Loucy (cell line): ENCODE results near the gene SEMA3F.

Source experiments
- H2AFZ ChIP-seq: fragments of 200-600 bp; sonication (generic); 2 replicates; pipeline ENCODE4 v1.6.0; 2016; ENCODE audit warnings: antibody characterized with exemption, mild to moderate bottlenecking, low read length, moderate library complexity
- H3F3A ChIP-seq: fragments of 200-600 bp; 2 replicates; pipeline ENCODE4 v1.6.0; 2016; ENCODE audit warnings: antibody characterized with exemption, low read depth, mild to moderate bottlenecking
- H3K27me3 ChIP-seq: fragments of 200-600 bp; sonication (generic); 2 replicates; pipeline ENCODE4 v1.6.1; 2014; ENCODE audit warnings: low read length, mild to moderate bottlenecking; ENCODE audit not compliant: insufficient read depth, poor library complexity, severe bottlenecking
- H3K36me3 ChIP-seq: fragments of 200-600 bp; sonication (generic); 2 replicates; pipeline ENCODE4 v1.6.1; 2016; ENCODE audit warnings: low read length; ENCODE audit not compliant: insufficient read depth
- H3K4me1 ChIP-seq: fragments of 200-600 bp; sonication (generic); 2 replicates; pipeline ENCODE4 v1.5.1; 2014; ENCODE audit warnings: low read length, mild to moderate bottlenecking; ENCODE audit not compliant: insufficient read depth, poor library complexity, severe bottlenecking
- H3K4me2 ChIP-seq: fragments of 200-600 bp; sonication (generic); 2 replicates; pipeline ENCODE4 v1.6.0; 2014; ENCODE audit warnings: antibody characterized with exemption, low read length, low read depth, mild to moderate bottlenecking; ENCODE audit not compliant: poor library complexity, severe bottlenecking
- H3K4me3 ChIP-seq: fragments of 200-600 bp; sonication (generic); 2 replicates; pipeline ENCODE4 v1.5.1; 2014; ENCODE audit warnings: low read length, mild to moderate bottlenecking, mixed read lengths; ENCODE audit not compliant: poor library complexity, severe bottlenecking
- H3K79me2 ChIP-seq: fragments of 200-600 bp; sonication (generic); 2 replicates; pipeline ENCODE4 v1.6.1; 2014; ENCODE audit warnings: low read length; ENCODE audit not compliant: insufficient read depth
- H3K9ac ChIP-seq: fragments of 200-600 bp; sonication (generic); 2 replicates; pipeline ENCODE4 v1.6.0; 2014; ENCODE audit warnings: mild to moderate bottlenecking, low read depth, low read length, moderate library complexity; ENCODE audit not compliant: poor library complexity, severe bottlenecking
- H3K9me2 ChIP-seq: fragments of 200-600 bp; sonication (generic); replicated peaks from 2 replicates; pipeline ENCODE4 v1.6.1; 2016; ENCODE audit warnings: low read depth, low read length, mixed read lengths
- H3K9me3 ChIP-seq: fragments of 200-600 bp; sonication (generic); 2 replicates; pipeline ENCODE4 v1.6.1; 2014; ENCODE audit warnings: mild to moderate bottlenecking, antibody characterized with exemption, low read length, low read depth; ENCODE audit not compliant: insufficient read depth
- H4K20me1 ChIP-seq: fragments of 200-600 bp; sonication (generic); 2 replicates; pipeline ENCODE4 v1.6.0; 2014; ENCODE audit warnings: antibody characterized with exemption, low read length, mild to moderate bottlenecking; ENCODE audit not compliant: insufficient read depth, poor library complexity, severe bottlenecking
- CTCF ChIP-seq: fragments of 200-600 bp; sonication (generic); conservative IDR thresholded peaks from 2 replicates; pipeline ENCODE4 v1.5.1; 2014; ENCODE audit warnings: mild to moderate bottlenecking, antibody characterized with exemption, low read length
- EZH2phosphoT487 ChIP-seq: fragments of 200-600 bp; IDR thresholded peaks from 2 replicates; pipeline ENCODE4 v1.6.1; 2018; ENCODE audit warnings: antibody characterized with exemption, mild to moderate bottlenecking, moderate library complexity, borderline replicate concordance

SEMA3F gene

GRCh38 chr3:50172626-50173220, 17.6 kb downstream of the SEMA3F start:
- no peak overlapping the region for H3K4me3 ChIP-seq
- TF ChIP-seq CTCF = no peak
- TF ChIP-seq EZH2phosphoT487 = no peak
- H3K9me2 ChIP-seq = no peaks in the 10 kb centered on the region
- no peaks in the 10 kb centered on the region for H3K9me3 ChIP-seq
- H3F3A ChIP-seq = no peaks in the 10 kb centered on the region
- H3K4me1 ChIP-seq = peaks cover 5% of the 10 kb centered on the region
- H3K27me3 ChIP-seq = no peaks in the 10 kb centered on the region
- no peak overlapping the region for H2AFZ ChIP-seq
- no peaks in the 10 kb centered on the region for H4K20me1 ChIP-seq
- no peaks in the 10 kb centered on the region for H3K79me2 ChIP-seq
- H3K4me2 ChIP-seq = no peak overlapping the region
- H3K36me3 ChIP-seq = no peaks in the 10 kb centered on the region
- H3K9ac ChIP-seq = no peak overlapping the region

- H3K79me2 ChIP-seq = no peaks in the 10 kb centered on the region
- H3K4me2 ChIP-seq = peak overlapping the region; percentile 29
- no peak overlapping the region for H3K9ac ChIP-seq
- no peaks in the 10 kb centered on the region for H3K9me2 ChIP-seq
- H4K20me1 ChIP-seq = no peaks in the 10 kb centered on the region
- H3K27me3 ChIP-seq = no peaks in the 10 kb centered on the region
- no peaks in the 10 kb centered on the region for H3F3A ChIP-seq
- TF ChIP-seq EZH2phosphoT487 (no peak), CTCF (peak; percentile 40)
- no peaks in the 10 kb centered on the region for H3K9me3 ChIP-seq
- H3K36me3 ChIP-seq = no peaks in the 10 kb centered on the region
- H2AFZ ChIP-seq = peak overlapping the region; percentile 94
- no peak overlapping the region for H3K4me3 ChIP-seq
- peaks cover 5% of the 10 kb centered on the region for H3K4me1 ChIP-seq
Measured at GRCh38 chr3:50173685-50174516, 18.8 kb downstream of the SEMA3F start.

- peaks cover 5% of the 10 kb centered on the region for H3K4me1 ChIP-seq
- H3K36me3 ChIP-seq = no peaks in the 10 kb centered on the region
- no peak for TF ChIP-seq EZH2phosphoT487
- TF ChIP-seq CTCF = no peak
- H2AFZ ChIP-seq = no peak overlapping the region
- no peaks in the 10 kb centered on the region for H4K20me1 ChIP-seq
- H3K9me2 ChIP-seq = no peaks in the 10 kb centered on the region
- H3F3A ChIP-seq = no peaks in the 10 kb centered on the region
- H3K79me2 ChIP-seq = no peaks in the 10 kb centered on the region
- no peak overlapping the region for H3K4me3 ChIP-seq
- H3K4me2 ChIP-seq = no peak overlapping the region
- H3K27me3 ChIP-seq = no peaks in the 10 kb centered on the region
- H3K9me3 ChIP-seq = no peaks in the 10 kb centered on the region
- H3K9ac ChIP-seq = no peak overlapping the region
Measured at GRCh38 chr3:50174517-50174895, 19.4 kb downstream of the SEMA3F start.
